CD14-positive monocyte (primary cell): Measurements from ENCODE around the gene GMDS. TPM values are rescaled to one million over a fixed set of nuclear protein-coding genes. Genes with fewer than 3 reads are reported as not detected.
A peak's percentile ranks its signal among the peaks of the same experiment; 100 is the strongest.

Source experiments
- DNase-seq, 3 donors: peaks; one replicate each; pipeline ENCODE4 v3.0.0-alpha.2; 2011 to 2022
- H2AFZ ChIP-seq: 2 replicates; pipeline ENCODE4 v1.6.0; 2012; ENCODE audit warnings: mild to moderate bottlenecking, low read depth, low read length, inconsistent platforms; ENCODE audit not compliant: insufficient read depth, poor library complexity, severe bottlenecking
- H3K27ac ChIP-seq, 2 donors: 1 replicate in 1 of 2; 2 replicates in 1 of 2; pipeline ENCODE4 v1.5.1; 2012 to 2013; ENCODE audit warnings: low read length in 2 of 2, control low read depth in 1 of 2, inconsistent platforms in 1 of 2, low read depth in 1 of 2, mild to moderate bottlenecking in 1 of 2
- H3K27me3 ChIP-seq, 2 donors: one replicate each; pipeline versions ENCODE4 v1.6.0 to v1.6.1; 2011 to 2013; ENCODE audit warnings: low read length in 2 of 2; ENCODE audit not compliant: control insufficient read depth in 2 of 2, insufficient read depth in 2 of 2
- H3K36me3 ChIP-seq, 2 donors: replicated peaks in 1 of 2; 1 replicate in 1 of 2; 2 replicates in 1 of 2; pipeline versions ENCODE4 v1.5.1 to v1.6.1; 2012 to 2013; ENCODE audit warnings: low read length in 2 of 2, control low read depth in 1 of 2, inconsistent platforms in 1 of 2, mild to moderate bottlenecking in 1 of 2; ENCODE audit not compliant: insufficient read depth in 2 of 2, control insufficient read depth in 1 of 2
- H3K4me1 ChIP-seq, 2 donors: 1 replicate in 1 of 2; 2 replicates in 1 of 2; pipeline versions ENCODE4 v1.5.1 to v1.6.1; 2012 to 2013; ENCODE audit warnings: low read length in 2 of 2, control low read depth in 1 of 2, inconsistent platforms in 1 of 2, mild to moderate bottlenecking in 1 of 2, moderate library complexity in 1 of 2; ENCODE audit not compliant: insufficient read depth in 2 of 2, control insufficient read depth in 1 of 2
- H3K4me2 ChIP-seq: replicated peaks from 2 replicates; pipeline ENCODE3; 2012; ENCODE audit warnings: low read length, moderate library complexity, mild to moderate bottlenecking; ENCODE audit not compliant: poor library complexity, severe bottlenecking; ENCODE audit errors: extremely low read depth
- H3K4me3 ChIP-seq, 3 experiments: fragments of 200-600 bp in 1 of 3; sonication (generic) in 1 of 3; replicated peaks in 1 of 3; 1 replicate in 2 of 3; 2 replicates in 1 of 3; pipeline ENCODE4 v1.5.1; 2011 to 2013; ENCODE audit warnings: low read length in 3 of 3, mild to moderate bottlenecking in 3 of 3, control low read depth in 2 of 3, low read depth in 2 of 3, inconsistent platforms in 1 of 3, moderate library complexity in 1 of 3
- H3K79me2 ChIP-seq: 2 replicates; pipeline ENCODE4 v1.6.0; 2012; ENCODE audit warnings: mild to moderate bottlenecking, control low read depth, inconsistent platforms, low read length, moderate library complexity; ENCODE audit not compliant: insufficient read depth
- H3K9ac ChIP-seq: 2 replicates; pipeline ENCODE4 v1.6.0; 2017; ENCODE audit warnings: low read length, mild to moderate bottlenecking; ENCODE audit not compliant: insufficient read depth, poor library complexity, severe bottlenecking
- H3K9me3 ChIP-seq, 2 donors: replicated peaks in 1 of 2; 1 replicate in 1 of 2; 2 replicates in 1 of 2; pipeline versions ENCODE4 v1.5.1 to v1.6.1; 2012 to 2013; ENCODE audit warnings: low read length in 2 of 2, control low read depth in 1 of 2; ENCODE audit not compliant: control insufficient read depth in 1 of 2, insufficient read depth in 1 of 2
- H4K20me1 ChIP-seq: 2 replicates; pipeline ENCODE4 v1.6.0; 2012; ENCODE audit warnings: mild to moderate bottlenecking, low read length, control low read depth, moderate library complexity; ENCODE audit not compliant: insufficient read depth
- H3K27ac Mint-ChIP-seq, 7 donors: one replicate each; pipeline ENCODE4 v1.8.0; 2020; ENCODE audit warnings: mild to moderate bottlenecking in 7 of 7, mixed read lengths in 7 of 7, moderate library complexity in 6 of 7, inconsistent platforms in 2 of 7
- H3K27me3 Mint-ChIP-seq, 3 donors: one replicate each; pipeline ENCODE4 v1.8.0; 2021 to 2022; ENCODE audit warnings: low read depth in 3 of 3, mild to moderate bottlenecking in 3 of 3, mixed read lengths in 3 of 3, moderate library complexity in 3 of 3, inconsistent platforms in 1 of 3
- H3K36me3 Mint-ChIP-seq, 2 donors: one replicate each; pipeline ENCODE4 v1.8.0; 2020; ENCODE audit warnings: mixed read lengths in 2 of 2, inconsistent platforms in 1 of 2, mild to moderate bottlenecking in 1 of 2
- H3K4me1 Mint-ChIP-seq: one replicate; pipeline ENCODE4 v1.8.0; 2020; ENCODE audit warnings: mild to moderate bottlenecking, mixed read lengths
- H3K4me3 Mint-ChIP-seq, 2 donors: one replicate each; pipeline ENCODE4 v1.8.0; 2020; ENCODE audit warnings: mild to moderate bottlenecking in 2 of 2, mixed read lengths in 2 of 2, moderate library complexity in 1 of 2
- H3K9me3 Mint-ChIP-seq, 7 donors: one replicate each; pipeline ENCODE4 v1.8.0; 2020 to 2022; ENCODE audit warnings: mixed read lengths in 7 of 7, mild to moderate bottlenecking in 6 of 7, moderate library complexity in 6 of 7, inconsistent platforms in 2 of 7
- WGBS: methylation state at CpG from one replicate; pipeline ENCODE4 v1.1.5; 2013; ENCODE audit warnings: missing lambda C conversion rate; ENCODE audit not compliant: insufficient coverage; 5-methylcytosine and 5-hydroxymethylcytosine counted together
- intact Hi-C, 2 donors: fragments of 100-400 bp; cut with micrococcal nuclease; formaldehyde crosslinking; loops; one replicate each; pipeline versions ENCODE4 v1.15.0 to v1.15.1; 2023
- polyA plus RNA-seq, 3 donors: library from polyadenylated mRNA; depleted of rRNA in 1 of 3; unstranded in 2 of 3; stranded (reverse) in 1 of 3; fragments of 300-500 nt in 2 of 3; fragments of >200 nt in 1 of 3; fragmentation: Illumina TruSeq in 2 of 3; gene quantifications; 1 replicate in 2 of 3; 2 replicates in 1 of 3; pipeline ENCODE4 v1.2.3, GENCODE V29; 2012 to 2021
- TF ChIP-seq, protein P1 (sequence below): fragments of 200-600 bp; IDR thresholded peaks from one replicate; pipeline ENCODE4 v1.8.0; 2022; ENCODE audit warnings: antibody characterized with exemption, mild to moderate bottlenecking

The GMDS gene
- polyA plus RNA-seq, 3 donors = 10.5 to 19.9 (median 17.6) TPM

DNA sequence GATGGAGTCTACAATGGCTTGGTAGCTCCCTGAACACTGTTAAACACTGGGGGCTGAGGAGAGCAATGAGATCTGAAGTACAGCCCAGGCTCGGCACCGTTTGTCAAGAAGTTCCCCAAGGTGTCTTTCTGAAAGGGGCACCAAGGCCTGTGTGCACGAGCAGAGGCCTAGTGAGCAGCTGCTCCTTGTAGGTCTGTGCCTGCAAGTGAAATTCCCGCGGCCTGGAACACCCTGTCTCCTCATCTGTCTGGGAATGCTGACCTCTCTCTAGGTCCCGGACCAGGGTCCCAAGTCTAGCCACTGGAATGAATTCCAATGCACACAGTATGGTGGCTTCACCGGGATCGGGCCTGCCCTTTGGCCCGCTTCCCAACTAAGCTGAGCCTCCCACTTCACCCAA lies 500.9 kb downstream of the GMDS start:
- peaks cover 0 to 3% of the 10 kb centered on the region in 2 donors for H3K4me1 ChIP-seq
- Mint-ChIP-seq H3K27ac (no peak overlapping the region), H3K4me1 (peaks cover 9% of the 10 kb centered on the region), H3K27me3 (no peaks in the 10 kb centered on the region), H3K36me3 (peaks cover 0 to 4% of the 10 kb centered on the region in 2 donors), H3K4me3 (no peak overlapping the region), H3K9me3 (no peaks in the 10 kb centered on the region)
- TF ChIP-seq, protein P1, sequence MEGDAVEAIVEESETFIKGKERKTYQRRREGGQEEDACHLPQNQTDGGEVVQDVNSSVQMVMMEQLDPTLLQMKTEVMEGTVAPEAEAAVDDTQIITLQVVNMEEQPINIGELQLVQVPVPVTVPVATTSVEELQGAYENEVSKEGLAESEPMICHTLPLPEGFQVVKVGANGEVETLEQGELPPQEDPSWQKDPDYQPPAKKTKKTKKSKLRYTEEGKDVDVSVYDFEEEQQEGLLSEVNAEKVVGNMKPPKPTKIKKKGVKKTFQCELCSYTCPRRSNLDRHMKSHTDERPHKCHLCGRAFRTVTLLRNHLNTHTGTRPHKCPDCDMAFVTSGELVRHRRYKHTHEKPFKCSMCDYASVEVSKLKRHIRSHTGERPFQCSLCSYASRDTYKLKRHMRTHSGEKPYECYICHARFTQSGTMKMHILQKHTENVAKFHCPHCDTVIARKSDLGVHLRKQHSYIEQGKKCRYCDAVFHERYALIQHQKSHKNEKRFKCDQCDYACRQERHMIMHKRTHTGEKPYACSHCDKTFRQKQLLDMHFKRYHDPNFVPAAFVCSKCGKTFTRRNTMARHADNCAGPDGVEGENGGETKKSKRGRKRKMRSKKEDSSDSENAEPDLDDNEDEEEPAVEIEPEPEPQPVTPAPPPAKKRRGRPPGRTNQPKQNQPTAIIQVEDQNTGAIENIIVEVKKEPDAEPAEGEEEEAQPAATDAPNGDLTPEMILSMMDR = no peak
- H3K27ac ChIP-seq = no peak overlapping the region
- 99% methylated on average over 6 of the region's 9 CpGs for WGBS
- no peak overlapping the region for H3K4me2 ChIP-seq
- no peak overlapping the region for H3K9ac ChIP-seq
- no peak for DNase-seq
- H3K9me3 ChIP-seq = no peaks in the 10 kb centered on the region
- no peak overlapping the region for H3K4me3 ChIP-seq
- no peaks in the 10 kb centered on the region for H3K36me3 ChIP-seq
- H3K27me3 ChIP-seq = no peaks in the 10 kb centered on the region
- no peaks in the 10 kb centered on the region for H3K79me2 ChIP-seq
- H2AFZ ChIP-seq = no peak overlapping the region
- H4K20me1 ChIP-seq = no peaks in the 10 kb centered on the region
- intact Hi-C loops = no loop called here

GRCh38 chr6:1739680-1740079 lies 505.7 kb downstream of the GMDS start:
- H3K36me3 Mint-ChIP-seq = peaks cover 0 to 4% of the 10 kb centered on the region in 2 donors
- TF ChIP-seq, protein P1 = no peak
- no peak overlapping the region for H3K4me3 ChIP-seq
- no peak overlapping the region for H3K27ac ChIP-seq
- no peaks in the 10 kb centered on the region for H3K27me3 ChIP-seq
- H3K4me1 ChIP-seq = no peaks in the 10 kb centered on the region
- no peaks in the 10 kb centered on the region for H3K9me3 Mint-ChIP-seq
- H3K36me3 ChIP-seq = no peaks in the 10 kb centered on the region
- no peaks in the 10 kb centered on the region for H4K20me1 ChIP-seq
- no peaks in the 10 kb centered on the region for H3K9me3 ChIP-seq
- H3K4me2 ChIP-seq = no peak overlapping the region
- H3K9ac ChIP-seq = no peak overlapping the region
- intact Hi-C loops = no loop called here
- peak; percentile 5 to 64 (median 8) for DNase-seq
- H2AFZ ChIP-seq = no peak overlapping the region
- H3K4me1 Mint-ChIP-seq = no peaks in the 10 kb centered on the region
- H3K27me3 Mint-ChIP-seq = no peaks in the 10 kb centered on the region
- WGBS = no CpG with 5 or more reads among the region's 2 CpGs
- no peak overlapping the region for H3K27ac Mint-ChIP-seq
- H3K79me2 ChIP-seq = no peaks in the 10 kb centered on the region
- no peak overlapping the region for H3K4me3 Mint-ChIP-seq
